Fibroblast of skin of right quadriceps (primary cell): ENCODE data around the gene SLC44A3.

Experiments
- DNase-seq: peaks from one replicate; pipeline ENCODE4 v3.0.0-alpha.2; 2013

Gene SLC44A3

DNA sequence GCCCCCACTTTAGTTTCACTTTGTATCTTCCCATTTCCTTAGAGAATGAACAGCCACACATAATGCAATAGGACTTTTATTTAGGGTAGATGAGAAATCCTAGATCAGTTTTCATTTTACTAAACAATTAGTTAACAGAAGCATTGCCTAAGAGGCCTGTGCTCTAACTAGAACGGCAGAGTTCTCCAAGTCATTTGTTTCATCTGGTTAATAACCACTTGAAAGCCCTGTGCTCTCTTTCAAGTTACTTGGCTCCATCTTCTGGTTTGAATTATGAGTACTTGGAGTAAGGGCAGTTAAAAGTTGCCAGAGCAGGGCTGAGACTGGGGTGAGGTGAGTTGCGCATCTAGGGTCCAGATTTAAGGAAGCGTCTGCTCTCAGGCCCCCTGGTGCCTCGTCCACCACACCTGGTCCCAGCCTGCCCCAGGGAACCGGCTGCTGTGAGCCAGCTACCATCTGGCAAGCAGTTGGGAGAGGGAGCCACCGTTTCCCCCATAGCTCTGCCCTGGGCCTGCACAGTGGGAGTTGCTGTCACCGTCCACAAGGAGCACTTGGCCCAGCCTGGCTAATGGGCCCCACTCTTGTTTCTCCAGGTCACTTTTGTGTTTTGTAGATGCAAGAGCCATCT lies 18.1 kb upstream of the SLC44A3 start:
- peak; percentile 85 for DNase-seq

DNA sequence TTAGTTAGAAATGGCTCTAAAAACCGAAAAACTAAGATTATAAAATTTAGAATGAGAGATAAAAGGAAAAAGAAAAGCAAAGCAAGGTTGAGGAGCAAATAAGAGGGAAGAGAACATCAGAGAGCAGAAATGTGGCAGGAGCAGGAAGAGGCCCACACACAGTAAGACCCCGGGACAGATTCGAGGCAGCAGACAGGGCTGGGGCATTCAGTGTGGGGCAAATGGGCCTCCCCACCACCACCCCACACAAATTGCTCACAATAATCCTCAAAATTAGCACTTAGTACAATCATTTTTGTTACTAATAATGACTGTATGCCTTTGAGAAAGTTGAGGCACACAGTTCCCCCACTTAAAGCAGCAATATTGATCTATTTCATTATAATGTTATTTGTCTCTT lies 17.1 kb upstream of the SLC44A3 start:
- DNase-seq = no peak

DNA sequence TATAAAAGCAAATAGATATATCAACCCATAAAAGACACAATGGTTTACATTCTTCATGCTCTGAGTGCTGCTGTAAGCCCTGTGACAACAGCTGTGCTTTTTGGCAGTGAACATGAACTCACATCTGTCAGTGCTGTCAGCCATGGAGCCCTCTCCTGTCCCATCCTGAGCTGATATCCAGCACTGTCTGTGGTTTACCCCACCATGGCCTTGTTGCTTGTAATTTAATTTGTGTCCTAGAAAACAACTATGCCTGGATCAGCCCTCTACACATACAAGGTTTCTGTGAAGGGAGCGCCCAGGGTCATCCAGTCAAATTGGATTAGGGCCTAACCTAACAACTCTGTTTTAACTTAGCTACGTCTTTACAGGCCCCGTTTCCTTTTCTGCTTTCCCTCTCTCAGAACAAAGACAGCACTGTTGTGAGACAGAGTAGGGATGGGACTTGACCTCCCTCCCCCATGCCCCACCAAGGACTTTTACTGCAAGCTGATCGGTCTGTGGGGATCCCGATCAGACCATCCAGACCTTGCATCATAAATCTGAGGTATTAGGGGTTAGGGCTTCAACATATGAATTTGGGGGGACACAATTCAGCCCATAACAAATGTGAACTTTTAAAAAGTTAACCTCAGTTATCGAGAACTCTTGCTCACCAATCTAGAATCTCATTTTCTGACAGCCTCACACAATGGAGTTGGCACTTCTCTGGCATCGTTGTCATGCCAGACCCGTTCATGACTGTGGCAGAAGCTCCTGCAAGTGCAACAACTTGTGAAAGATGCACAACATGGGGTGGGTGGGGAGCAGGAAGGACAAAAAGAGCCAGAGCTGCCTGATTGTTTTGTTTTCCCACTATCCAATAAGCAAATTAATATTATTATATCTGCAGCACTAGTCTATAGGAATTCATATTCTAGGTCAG lies 16.4 kb upstream of the SLC44A3 start:
- no peak for DNase-seq

DNA sequence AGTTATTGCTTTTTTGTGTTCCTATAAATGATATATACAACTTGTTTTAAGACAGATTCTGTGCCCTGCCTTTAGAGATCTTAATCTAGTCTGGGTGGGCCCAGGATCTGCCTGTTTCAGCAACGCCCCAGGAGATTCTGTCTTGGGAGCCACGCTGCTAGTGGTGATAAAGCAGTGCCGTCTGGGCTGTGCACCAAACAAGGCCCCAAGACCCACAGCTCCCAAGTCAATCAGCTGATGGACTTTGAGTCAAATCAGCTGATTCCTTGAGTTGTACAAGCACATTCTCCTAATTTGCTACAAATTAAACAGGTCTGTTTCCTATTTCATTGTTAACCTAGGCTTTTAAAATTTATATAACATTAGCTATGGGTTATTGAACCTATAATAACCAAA lies 15.7 kb upstream of the SLC44A3 start:
- DNase-seq = no peak

DNA sequence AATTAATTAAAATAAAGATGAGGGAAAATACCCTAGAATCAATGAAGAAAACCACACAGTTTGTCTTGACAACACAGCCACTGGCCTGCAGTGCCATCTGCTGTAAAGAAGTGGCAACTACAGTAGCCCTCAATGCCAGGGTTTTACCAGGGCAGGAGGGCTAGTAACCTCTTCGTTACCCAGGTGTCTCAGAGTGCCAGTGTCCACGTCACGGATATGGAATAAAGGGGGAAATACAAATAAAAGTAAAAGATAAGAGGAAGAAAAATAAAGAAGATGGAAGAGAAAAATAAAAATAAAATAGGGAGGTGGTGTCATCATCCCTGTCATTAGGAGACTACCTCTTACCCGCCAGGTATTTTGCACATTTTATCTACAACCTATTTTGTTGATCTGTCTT lies 14.2 kb upstream of the SLC44A3 start:
- DNase-seq = peak; percentile 57

DNA sequence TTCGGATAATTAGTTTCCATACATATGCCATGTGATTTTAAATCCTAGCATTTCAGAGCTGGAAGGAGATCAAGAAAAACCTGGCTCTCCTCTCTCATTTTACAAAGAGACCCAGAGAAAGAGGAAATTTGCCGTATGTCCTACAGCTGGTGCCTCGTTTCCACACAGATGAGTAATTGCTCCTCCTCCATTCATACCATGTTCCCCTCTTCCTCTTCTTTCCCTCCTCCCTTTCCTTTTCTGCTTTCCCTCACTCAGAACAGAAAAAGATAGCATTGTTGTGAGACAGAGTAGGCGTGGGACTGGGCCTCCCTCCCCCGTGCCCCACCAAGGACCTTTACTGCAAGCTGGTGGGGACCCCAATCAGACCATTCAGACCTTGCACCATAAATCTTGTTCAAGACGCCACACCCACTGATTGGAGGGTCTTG lies 13.7 kb upstream of the SLC44A3 start:
- peak; percentile 48 for DNase-seq

DNA sequence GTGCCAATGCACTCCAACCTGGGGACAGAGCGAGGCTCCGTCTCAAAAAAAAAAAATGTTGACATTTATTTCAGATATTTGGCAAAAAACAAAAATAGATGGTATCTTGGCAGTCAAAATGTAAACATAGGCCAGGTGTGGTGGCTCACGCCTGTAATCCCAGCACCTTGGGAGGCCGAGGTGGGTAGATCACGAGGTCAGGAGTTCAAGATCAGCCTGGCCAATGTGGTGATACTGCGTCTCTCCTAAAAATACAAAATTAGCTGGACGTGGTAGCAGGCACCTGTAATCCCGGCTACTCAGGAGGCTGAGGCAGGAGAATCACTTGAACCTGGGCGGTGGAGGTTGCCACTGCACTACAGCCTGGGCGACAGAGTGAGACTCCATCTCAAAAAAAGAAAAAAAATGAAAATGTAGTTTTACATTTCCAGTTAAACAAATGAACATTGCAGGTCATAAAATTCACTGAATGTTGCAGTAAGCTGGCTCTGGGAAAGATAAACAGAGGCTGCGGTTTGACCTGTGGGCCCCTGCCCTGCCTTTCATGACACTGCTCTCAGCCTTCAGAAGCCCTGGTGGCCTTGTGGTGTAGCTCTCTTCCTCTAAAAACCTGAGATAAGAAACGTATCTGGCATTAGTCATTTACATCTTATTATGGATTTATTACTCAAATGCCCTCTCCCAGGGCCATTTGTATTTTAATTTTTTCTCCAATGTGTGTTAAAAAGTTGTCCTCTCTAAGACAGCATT lies 12.2 kb upstream of the SLC44A3 start:
- DNase-seq = no peak

DNA sequence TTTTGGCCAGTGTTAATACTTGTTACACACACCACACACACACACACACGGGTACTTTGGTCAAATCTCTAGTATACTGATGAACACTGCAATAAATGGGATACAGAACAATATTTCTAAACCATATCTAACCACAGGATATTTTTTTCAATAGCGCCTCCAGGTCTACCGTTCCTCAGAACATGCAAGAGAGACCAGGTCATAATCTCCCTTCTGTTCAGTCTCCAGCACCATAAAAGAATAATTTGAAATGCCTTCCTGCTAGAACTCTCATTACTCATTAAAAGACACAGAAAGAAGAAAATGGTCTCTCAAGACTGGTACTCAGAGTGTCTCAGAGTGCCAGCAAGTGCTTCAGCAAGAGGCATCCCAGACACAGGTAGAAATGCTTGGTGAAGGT lies 11.5 kb upstream of the SLC44A3 start:
- no peak for DNase-seq

DNA sequence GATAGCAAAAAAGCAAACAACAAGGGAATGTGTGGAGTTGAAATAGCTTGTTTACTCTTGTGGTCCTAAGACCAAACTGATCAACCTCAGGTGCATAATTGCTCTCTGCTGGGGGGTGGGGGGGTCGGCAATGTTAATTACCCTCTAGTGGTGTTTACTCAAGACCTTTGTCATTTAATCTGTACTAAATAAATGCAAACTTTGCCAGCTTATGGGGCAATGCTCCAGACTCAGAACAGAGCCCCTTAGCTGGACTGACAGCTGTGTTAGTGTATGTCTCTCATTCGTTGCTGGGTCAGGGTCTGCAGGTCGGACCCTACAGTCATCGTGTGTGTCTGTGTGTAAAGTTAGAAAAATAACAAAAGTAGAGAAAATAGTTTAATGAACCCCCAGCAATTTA lies 7.2 kb upstream of the SLC44A3 start:
- DNase-seq = no peak

DNA sequence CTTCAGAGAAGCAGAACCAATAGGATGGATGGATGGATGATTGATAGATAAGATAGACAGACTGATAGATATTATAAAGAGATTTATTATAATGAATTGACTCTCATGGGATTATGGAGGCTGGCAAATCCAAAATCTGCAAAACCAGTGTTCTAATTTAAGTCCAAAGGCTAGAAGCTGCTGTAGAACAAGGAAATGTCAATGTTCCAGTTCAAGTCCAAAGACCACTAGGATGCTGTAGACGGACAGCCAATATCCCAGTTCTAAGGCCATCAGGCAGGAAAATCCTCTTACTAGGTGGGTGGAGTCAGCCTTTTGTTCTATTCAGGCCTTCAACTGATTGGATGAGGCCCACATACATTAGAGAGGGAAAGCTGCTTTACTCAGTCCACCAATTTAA lies 4.1 kb upstream of the SLC44A3 start:
- DNase-seq = no peak

DNA sequence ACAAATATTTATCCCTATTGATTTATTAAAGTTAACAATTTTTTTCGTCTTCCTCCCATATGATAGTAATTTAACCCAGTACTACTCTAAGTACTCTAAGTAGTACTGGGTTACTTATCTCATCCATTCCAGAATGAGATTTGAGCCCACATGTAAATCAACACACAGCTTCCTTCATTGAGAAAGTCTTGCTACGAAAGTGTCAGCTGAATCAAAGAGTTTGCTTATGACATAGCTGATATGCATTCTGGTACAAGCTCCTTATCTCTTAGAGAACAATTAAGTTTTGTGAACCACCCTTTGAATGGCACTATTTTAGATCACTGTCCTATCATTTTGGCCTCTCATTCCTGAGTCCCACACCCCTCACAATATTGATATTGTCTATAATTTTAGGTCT lies 2.4 kb upstream of the SLC44A3 start:
- DNase-seq = no peak

DNA sequence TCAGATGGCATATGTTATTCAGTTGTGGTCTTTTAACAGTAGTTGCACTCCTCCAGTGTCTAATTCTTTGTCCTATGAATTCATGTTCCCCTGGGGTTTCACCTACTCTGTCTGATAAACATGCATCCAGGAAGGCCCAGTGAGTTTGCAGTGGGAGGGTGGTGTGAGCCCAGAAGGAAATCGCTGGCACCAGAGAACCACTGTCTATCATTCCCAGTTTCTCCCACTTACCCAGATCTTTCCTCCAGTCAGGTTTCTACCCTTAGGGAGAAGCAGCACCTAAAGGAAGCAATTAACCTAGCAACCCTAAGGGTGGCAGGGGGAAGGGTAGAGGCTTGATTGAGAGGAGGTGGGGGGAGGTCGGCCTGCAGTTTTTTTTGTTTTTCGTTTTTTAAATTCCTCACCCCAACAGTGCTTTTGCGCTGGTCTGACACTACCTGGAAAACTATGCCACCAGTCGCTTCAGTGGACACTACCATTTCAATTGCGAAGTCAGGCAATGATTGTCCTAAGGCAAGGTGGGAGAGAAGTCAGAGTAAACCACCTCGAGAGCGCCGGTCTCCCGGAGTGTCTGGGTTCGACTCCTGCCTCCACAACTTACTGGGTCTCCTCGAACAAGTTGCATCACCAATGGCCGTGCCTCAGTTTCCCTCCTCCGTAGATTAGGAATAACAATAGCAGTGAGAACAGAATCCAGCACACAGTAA lies 766 bp upstream of the SLC44A3 start:
- no peak for DNase-seq

DNA sequence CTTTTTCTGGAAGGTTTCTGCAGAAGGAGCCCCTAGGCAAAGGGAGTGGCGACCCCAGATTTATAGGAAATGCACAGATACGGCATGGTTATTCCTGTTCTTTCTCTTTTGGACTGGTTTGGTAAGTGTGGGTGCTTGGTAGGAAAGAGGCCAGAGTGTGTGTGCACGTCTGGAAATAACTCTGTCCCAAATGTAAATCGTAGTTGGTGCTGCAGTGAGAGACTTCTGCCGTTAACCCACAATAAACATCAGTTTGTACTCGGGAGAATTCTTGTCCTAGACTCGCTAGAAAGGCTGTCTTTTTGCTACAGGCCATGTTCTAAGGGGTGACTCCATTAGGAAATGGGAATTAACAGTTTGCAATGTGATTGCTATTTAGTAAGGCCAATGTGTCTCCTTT lies 779 bp downstream of the SLC44A3 start:
- no peak for DNase-seq

DNA sequence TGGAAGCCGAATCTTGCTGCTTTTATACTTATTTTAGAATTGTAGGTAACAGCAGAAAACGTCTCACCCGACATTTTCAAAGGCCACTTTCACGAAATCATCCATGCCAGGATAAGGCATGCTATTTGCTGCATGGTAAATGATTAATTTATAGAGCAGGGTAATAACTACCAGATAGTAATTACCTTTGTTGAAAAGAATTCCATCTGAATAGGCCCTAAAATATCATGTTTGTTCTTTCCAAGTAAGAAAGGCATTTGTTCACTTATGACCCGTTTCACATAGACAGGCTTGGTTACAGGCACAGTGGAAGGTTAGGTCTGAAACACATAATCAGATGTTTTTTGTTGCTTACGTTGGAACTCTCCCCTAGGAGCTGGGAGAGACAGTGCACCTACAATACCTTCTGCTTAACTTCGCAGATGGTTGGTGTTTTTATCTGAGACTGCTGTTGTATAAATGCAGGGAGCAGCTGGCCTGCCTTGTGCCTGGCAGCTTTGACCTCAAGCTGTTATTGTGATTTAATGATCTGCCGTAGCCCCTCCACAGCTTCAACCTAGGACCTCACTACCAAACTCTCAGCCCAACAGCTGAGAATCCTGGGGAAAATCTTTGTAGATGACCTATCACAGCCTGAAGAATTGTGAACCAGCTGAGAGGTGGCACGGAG lies 1.6 kb downstream of the SLC44A3 start:
- no peak for DNase-seq

DNA sequence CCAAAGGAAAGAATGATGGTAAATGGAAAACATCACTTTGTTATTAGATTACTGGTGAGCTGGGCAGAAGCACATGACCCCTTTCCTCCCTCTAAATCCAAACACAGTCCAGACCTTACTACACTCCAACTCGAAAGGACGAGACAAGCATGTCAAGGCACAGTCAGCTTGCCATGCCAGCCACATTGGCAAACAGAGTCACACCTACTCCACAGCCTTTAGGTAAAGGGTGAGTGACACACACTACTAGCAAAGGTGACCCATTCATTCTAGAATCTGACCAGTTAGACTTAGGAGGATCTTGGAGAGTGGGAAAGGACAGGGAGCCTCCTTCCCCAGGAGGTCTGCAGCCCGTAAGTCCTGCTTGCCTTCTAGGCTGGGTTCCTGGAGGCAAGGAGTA lies 3.0 kb downstream of the SLC44A3 start:
- DNase-seq = no peak

DNA sequence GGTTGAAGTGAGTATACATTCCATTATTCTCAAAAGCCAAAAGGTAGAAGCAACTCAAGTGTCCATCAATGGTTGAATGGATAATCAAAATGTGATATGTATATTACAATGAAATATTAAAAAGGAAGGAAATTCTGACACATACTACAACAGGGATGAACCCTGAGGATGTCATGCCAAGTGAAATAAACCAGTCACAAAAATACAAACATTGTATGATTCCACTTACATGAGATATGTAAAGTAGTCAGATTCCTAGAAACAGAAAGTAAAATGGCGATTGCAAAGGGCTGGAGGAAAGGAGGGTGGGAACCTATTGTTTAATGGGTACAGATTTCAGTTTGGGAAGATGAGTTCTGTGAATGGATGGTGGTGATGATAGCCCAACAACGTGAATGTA lies 5.8 kb downstream of the SLC44A3 start:
- DNase-seq = no peak

DNA sequence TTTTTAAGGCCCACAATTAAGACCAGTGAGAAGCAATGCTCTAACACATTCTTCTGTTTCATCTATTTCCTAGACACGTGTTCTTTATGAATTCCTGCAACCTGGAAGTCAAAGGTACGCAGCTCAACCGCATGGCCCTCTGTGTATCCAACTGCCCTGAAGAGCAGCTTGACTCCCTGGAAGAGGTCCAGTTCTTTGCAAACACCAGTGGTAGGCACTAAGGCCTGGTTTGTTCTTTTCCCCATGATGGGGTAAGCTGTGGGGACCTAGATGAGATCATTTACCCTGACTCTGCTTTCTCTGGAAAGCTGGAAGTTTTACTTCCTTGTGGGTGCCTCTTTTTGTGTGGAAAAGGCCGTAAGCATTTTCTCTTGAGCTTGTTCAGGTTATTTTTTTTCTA lies 7.3 kb downstream of the SLC44A3 start:
- DNase-seq = no peak

DNA sequence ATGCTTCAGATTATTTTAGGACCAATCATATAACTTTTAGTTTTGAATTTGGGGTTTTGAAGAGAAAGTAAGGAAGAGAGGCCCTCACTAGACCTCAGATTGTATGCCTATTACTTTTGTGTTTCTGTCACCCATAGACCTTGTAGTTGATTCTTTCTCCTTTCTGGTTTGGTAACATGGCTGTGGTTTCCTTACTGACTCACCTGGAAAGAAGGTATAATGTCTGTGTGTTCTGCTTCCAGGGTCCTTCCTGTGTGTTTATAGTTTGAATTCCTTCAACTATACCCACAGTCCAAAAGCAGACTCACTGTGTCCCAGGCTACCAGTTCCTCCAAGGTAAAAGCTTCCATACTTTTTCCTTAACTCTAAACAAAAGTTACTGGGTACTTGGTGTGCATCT lies 8.1 kb downstream of the SLC44A3 start:
- no peak for DNase-seq

DNA sequence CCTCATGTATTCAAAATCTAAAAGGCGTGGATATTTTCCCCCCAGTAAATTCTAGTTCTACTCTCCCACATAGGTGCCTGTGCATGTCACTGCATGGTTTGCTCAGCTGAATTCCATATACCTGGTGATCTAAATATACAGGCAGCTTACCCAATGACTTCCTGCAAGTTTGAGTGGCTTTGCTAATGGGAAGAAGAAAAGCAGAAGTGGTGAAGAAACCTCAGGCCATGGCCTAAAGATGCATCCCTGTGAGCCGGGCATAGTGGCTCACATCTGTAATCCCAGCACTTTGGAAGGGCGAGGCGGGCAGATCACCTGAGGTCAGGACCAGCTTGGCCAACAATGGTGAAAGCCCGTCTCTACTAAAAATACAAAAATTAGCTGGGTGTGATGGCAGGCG lies 11.5 kb downstream of the SLC44A3 start:
- no peak for DNase-seq

DNA sequence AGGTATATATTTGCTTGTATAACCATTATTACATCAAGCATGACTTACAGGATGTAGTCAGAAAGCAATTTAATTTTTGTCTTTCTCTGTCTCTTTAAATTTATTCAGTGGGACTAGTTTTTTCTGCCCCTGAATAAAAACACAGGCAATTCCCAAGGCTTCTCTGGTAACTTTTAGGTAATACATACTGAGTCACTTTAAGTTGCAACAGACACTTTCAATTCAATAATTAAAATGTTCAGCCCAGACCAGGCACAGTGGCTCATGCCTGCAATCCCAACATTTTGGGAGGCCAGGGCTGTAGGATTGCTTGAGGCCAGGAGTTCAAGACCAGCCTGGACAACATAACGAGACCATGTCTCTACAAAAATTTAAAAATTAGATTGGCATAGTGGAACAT lies 12.3 kb downstream of the SLC44A3 start:
- DNase-seq = peak; percentile 13

DNA sequence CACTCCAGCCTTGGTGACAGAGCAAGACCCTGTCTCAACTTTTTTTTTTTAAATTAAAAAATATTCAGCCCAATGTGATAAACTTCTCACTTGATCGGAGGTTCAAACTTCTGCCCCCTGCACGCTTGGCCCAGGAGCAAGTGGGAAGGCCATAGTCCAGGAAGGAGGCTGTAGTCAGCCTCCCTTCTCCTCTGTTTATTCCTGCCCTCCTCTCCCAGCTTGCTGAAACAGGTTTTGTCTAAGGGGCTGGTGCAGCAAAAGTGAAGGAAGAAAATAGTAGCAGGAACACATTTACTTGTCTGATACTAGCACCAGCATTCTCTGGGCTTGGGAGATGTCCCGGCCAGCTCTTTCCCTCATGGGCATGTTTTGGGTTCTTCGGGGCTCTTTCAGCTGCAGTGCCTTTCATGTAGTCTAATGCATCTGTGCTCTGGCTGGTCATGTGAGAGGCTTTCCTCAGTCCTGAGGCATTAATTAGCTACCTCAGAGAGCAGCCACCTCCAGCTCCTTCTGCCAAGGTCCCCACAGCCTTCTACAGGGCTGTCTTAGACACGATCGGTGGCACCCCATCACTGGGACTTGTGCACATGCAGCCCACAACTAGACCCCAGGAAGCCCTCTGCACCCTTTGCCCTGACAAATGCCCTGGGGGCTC lies 12.9 kb downstream of the SLC44A3 start:
- no peak for DNase-seq

DNA sequence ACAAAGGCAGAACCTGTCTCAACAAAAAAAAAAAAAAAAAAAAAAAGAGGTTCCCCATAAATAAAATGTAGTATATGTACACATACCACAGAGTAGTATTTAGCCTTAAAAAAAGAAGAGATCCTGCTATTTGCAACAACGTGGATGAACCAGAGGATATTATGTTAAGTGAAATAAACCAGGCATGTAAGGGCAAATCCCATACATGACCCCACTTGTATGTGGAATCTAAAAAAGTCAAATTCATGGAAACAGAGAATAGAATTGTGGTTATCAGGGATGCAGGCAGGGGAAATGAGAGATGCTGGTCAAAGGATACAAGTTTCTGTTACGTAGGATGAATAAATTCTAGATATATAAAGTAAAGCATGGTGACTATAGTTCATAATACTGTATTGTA lies 16.7 kb downstream of the SLC44A3 start:
- DNase-seq = no peak
